Epithelial cell of esophagus (primary cell): ENCODE data around the gene HNMT.

Source experiments
- DNase-seq: peaks from one replicate; pipeline ENCODE4 v3.0.0; 2010; ENCODE audit warnings: low read depth
- H3K4me3 ChIP-seq: 2 replicates; pipeline ENCODE4 v1.5.1; 2011; ENCODE audit warnings: mild to moderate bottlenecking, low read length, control low read depth
- CTCF ChIP-seq: IDR thresholded peaks from 2 replicates; pipeline ENCODE4 v1.5.1; 2011; ENCODE audit warnings: low read depth, mild to moderate bottlenecking, low read length, control low read depth, inconsistent platforms; ENCODE audit not compliant: insufficient read depth; ENCODE audit errors: missing control alignments

HNMT gene

DNA sequence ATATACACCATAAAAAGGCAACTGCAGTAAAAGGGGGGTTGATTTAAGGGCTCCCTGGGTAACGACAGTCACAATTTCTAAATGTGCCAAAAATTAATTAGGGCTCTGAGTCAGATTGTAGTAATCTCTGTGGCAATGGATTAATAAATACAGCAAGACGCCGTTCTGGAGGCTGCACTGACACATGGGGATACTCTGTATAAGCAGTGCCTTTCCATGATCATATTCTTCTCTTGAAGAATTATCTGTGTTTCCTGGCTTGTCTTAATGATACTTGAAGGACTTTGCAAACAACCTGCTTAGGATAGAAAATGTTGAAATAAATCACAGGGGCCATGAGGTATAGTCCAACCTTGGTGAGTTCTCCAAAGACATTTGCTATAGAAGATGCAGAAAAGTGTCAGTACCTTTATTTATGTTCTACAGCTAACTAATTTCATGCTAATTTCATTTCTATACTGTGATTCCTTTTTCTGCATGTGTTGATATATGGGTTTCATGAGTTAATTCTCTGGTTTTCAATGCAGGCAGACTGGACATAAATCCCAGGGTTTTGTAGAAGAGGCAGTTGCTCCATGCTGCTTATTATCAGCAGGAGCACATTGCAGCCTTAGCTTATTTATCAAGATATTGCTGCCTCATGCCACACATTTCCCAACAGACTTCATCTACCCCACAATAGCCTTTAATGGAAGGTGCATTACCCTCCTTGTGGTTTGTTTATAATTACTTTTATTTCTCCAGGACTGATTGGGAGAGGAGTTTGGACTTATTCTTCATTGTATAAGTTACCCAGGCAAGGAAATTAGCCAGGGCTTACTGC is 54.8 kb downstream of the HNMT start:
- no peak for TF ChIP-seq CTCF
- no peak overlapping the region for H3K4me3 ChIP-seq
- DNase-seq, result no peak

- no peak overlapping the region for H3K4me3 ChIP-seq
- no peak for DNase-seq
- TF ChIP-seq CTCF, result no peak
Measured at GRCh38 chr2:138020432-138020831, 56.2 kb downstream of the HNMT start.

DNA sequence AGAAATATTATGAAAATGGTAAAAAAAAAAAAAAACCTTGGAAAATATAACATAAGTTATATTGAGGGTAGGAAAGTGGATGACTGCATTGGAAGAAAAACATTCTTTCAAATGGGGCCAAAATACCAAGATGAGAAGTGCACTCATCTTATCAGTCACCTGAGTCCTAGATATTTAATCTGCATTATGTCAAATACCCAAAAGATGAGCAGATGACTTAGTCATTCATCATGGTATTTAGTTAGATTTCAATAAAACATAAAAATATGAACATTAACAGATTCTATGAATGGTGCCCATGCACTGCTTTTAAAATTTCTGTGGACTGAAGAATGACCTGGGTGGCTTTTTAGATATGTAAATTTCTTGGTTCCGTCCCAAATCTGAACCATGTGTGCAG is 56.9 kb downstream of the HNMT start:
- no peak for TF ChIP-seq CTCF
- H3K4me3 ChIP-seq, result no peak overlapping the region
- DNase-seq, result no peak

DNA sequence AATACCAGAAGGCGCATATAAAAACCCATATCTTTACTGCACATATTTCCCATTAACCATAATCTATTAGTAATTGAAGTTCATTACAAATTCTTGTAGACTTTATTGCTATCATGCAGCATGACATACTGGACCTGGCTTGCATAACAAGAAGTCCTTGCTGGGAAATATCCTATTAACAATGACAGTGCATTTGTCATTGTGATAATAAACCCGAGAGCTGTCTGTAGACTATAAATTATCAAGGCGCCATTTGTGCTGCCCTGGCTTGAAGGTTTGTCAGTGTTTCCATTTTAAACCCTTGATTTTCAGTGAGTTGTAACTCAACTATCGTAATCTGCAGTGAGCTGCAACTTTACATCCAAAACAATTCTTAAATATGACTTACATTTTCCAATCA is 59.0 kb downstream of the HNMT start:
- no peak overlapping the region for H3K4me3 ChIP-seq
- no peak for DNase-seq
- no peak for TF ChIP-seq CTCF

DNA sequence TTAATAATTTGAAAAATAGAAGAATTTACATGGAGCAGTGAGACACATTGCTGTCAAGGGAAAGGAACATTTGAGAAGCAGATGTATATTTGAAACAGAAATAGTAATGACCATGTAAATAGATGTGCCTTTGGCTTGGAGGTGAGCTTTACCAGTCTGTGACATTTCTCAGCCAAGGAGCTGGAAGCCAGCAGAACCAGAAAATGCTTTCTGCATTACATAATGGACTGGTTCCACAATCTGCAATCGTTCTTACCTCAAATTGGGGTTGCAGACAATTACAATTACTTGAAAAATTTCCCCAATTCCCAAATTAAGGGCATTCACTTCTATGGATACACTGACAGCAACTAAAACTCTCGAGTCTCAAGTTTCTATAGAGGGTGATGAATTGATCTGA is 59.7 kb downstream of the HNMT start:
- H3K4me3 ChIP-seq, result no peak overlapping the region
- peak; percentile 15 for DNase-seq
- no peak for TF ChIP-seq CTCF

DNA sequence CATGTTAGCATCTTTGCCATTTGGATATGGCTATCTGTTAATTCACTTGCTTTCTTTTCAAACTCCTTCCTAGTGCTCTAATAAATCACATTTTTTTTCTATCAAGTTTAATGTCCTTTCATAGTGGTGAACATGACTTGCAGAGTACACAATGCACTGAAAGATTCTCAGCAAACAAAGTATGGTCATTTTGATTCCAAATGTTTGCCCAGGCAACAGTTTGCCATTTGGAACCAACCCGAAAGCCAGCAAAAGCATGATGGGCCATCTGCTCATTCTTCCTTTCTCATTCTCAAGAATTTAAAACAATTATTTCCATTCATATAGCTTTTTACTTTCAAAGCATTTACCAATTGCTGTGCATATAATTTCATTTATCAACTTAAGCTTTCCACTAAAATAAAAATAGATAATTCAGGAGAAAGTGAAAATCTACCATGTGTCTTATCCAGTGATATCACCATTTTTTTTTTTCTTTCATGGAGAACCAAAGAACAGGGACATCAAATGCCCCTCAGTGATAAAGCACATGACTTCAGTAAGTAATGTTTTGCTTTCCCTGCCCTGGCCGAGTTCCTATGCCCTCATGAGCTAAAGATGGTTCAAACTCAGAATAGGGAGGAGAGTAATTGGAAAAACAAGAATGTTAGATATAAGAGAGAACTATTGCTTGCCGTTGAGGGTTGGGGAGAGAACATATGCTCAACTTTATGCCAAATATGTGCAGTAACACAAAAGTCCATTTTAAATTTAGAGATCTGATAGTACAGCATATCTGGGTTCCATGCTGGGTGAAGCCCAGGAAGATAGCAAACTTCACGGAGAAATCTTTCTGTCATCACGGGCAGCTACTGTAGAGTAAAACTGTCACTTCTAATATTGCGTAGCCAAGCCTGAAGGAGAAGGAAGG is 62.1 kb downstream of the HNMT start:
- no peak overlapping the region for H3K4me3 ChIP-seq
- no peak for DNase-seq
- no peak for TF ChIP-seq CTCF
